Neutrophil (primary cell): ENCODE data around the gene SATB1.

ENCODE experiments used
- H3K27ac ChIP-seq: fragments of 200-600 bp; sonication (generic); 2 replicates; pipeline ENCODE4 v1.5.1; 2016; ENCODE audit warnings: mild to moderate bottlenecking, moderate library complexity
- H3K27me3 ChIP-seq: fragments of 200-600 bp; sonication (generic); 2 replicates; pipeline ENCODE4 v1.6.0; 2016; ENCODE audit warnings: mild to moderate bottlenecking
- H3K36me3 ChIP-seq: fragments of 200-600 bp; sonication (generic); 2 replicates; pipeline ENCODE4 v1.5.1; 2017
- H3K4me1 ChIP-seq, 2 experiments: fragments of 200-600 bp in 1 of 2; sonication (generic) in 1 of 2; 1 replicate in 1 of 2; 2 replicates in 1 of 2; pipeline versions ENCODE4 v1.5.1 to v1.6.1; 2013 to 2016; ENCODE audit warnings: low read depth in 1 of 2, low read length in 1 of 2, mild to moderate bottlenecking in 1 of 2, moderate library complexity in 1 of 2; ENCODE audit not compliant: control insufficient read depth in 1 of 2, insufficient read depth in 1 of 2
- H3K4me3 ChIP-seq, 2 experiments: fragments of 200-600 bp in 1 of 2; sonication (generic) in 1 of 2; 1 replicate in 1 of 2; 2 replicates in 1 of 2; pipeline ENCODE4 v1.5.1; 2013 to 2016; ENCODE audit warnings: low read depth in 1 of 2, low read length in 1 of 2, mild to moderate bottlenecking in 1 of 2, moderate library complexity in 1 of 2
- H3K9me3 ChIP-seq: fragments of 200-600 bp; sonication (generic); 2 replicates; pipeline ENCODE4 v1.5.1; 2016
- CTCF ChIP-seq: fragments of 200-600 bp; sonication (generic); IDR thresholded peaks from 2 replicates; pipeline ENCODE4 v1.5.1; 2016; ENCODE audit warnings: antibody characterized with exemption

Gene SATB1

DNA sequence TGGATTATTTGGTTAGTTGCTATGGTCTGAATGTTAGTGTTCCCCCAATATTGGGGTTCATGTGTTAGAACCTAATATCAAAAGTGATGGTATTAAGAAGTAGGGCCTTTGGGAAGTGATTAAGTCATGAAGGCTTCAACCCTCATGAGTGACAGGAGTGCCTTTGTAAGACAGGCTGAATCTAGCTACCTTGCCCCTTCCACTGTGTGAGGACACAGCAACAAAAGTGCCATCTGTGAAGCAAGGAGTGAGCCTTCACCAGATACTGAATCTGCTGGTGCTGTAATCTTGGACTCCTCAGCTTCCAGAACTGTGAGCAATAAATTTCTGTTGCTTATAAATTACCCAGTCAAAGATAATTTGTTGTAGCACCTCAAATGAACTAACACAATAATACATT is 22.6 kb upstream of the SATB1 start:
- H3K27me3 ChIP-seq, result peaks cover 16% of the 10 kb centered on the region
- no peak for TF ChIP-seq CTCF
- no peaks in the 10 kb centered on the region for H3K36me3 ChIP-seq
- H3K4me3 ChIP-seq, result no peak overlapping the region
- H3K27ac ChIP-seq, result no peak overlapping the region
- peaks cover 21 to 23% of the 10 kb centered on the region in 2 experiments for H3K4me1 ChIP-seq
- peaks cover 7% of the 10 kb centered on the region for H3K9me3 ChIP-seq

DNA sequence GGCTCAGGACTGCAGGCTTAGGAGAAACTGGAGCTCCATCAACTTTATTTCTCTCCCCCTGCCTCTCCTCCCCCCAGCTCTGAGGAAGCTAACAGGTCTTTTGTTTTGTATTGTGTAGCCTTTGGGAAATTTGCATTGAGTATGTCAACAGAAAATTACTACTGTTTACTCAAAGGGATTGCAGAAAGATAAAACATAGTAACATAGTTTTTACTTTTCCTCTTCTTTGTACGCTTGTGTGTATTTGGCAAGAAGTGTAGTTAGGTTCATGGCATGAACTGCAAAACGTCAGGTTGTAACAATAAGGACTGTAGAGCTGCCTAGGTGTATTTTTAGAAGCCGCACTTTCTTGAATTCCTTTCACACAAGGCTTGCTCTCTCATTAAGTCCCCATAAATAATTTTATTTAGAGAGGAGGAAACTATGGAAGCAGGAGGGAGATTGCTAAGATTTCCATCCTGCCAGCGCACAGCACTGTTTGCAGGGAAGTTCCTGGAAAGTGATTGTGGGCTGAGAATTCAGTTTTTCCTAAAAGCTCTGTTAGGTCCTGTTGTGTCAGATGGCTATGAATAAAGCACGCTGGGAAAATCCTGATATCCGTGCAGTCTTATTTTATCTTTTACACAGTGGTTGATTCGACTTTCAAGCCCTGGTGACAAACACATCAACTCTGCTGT is 21.1 kb upstream of the SATB1 start:
- Histone ChIP-seq H3K4me3 (peak overlapping the region in 1 of 2 experiments; percentile 45), H3K36me3 (no peaks in the 10 kb centered on the region), H3K9me3 (peaks cover 7% of the 10 kb centered on the region), H3K4me1 (peaks cover 21 to 23% of the 10 kb centered on the region in 2 experiments), H3K27me3 (peaks cover 16% of the 10 kb centered on the region), H3K27ac (peak overlapping the region; percentile 25)
- TF ChIP-seq CTCF, result no peak

DNA sequence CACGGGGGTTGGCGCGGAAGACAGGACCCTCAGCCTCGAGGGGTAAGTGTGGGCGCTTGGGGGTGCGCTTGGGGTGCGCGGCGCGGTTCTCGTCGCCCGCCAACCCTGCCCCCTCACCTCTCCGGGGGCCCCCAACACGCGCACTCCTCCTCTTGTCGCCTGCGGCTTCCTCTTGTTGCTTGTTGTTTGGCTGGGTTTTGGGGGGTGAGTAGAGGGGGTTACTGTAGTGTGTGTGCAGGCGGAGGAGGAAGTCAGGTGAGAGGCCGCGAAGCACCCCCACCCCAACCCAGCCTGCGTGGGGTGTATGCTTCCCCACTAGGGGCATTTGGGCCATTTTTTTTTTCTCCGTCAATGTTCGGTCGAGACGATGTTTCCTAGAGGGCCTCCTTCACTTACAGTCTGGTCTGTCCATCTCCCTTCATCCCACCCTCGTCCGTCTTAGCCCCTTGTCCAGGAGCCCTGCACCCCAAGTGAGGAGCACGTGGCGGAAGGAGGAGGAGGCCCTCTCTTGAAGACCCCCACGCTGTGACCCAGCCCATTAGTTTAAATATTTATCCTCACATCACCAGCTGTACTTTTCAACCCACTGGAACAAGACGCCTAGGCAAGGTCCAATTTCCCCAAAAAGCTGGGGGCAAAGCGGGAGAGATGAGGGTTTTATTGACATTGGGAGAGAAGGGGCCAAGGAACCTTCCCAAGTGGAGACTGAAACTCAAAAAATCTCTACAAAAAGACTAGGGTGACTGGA is 20.4 kb upstream of the SATB1 start:
- H3K4me3 ChIP-seq, result peak overlapping the region; percentile 45 to 62
- peaks cover 7% of the 10 kb centered on the region for H3K9me3 ChIP-seq
- no peak for TF ChIP-seq CTCF
- H3K27me3 ChIP-seq, result peaks cover 16% of the 10 kb centered on the region
- peaks cover 21 to 27% of the 10 kb centered on the region in 2 experiments for H3K4me1 ChIP-seq
- peak overlapping the region; percentile 59 for H3K27ac ChIP-seq
- H3K36me3 ChIP-seq, result no peaks in the 10 kb centered on the region

DNA sequence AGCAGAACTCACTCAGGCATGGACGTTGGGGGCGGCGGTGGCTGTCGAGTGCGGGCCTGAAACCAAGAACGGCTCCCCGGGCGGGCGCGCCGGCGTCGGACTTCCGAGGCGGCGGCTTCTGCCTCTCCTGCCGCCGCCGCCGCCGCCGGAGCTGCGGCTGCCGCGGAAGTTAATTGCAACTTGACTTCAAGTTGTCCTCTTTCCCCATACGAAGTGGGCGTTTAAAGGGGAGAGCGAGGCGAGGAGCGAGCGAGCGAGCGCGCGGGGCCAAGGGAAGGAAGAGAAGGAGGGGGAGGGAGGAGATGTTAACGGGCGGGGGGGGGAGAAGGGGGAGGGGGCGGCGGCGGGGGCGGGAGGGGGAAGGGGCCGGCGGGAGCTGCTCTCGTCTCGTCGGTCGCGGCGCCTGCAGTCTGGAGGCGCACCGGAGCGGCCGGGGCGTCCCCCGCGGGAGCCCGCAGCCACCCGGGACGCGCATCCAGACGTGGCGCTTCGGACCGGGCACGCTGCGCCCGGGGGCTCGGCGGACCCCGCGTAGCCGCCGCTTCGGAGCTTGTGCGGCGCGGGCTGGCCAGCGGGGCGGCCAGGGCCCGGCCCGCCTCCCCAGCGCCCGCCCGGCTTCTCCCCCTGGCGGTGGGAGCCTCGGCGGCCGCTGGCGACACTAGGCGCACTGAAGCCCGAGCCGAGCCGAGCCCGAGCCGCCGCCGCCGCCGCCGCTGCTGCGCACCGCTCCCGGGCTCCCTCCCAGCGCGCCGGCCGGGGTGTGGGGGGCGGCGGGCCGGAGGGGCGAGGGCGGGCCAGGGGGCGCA is 19.7 kb upstream of the SATB1 start:
- Histone ChIP-seq H3K4me1 (peaks cover 21 to 31% of the 10 kb centered on the region in 2 experiments), H3K4me3 (peak overlapping the region; percentile 70 to 76), H3K27ac (peak overlapping the region; percentile 59), H3K36me3 (no peaks in the 10 kb centered on the region), H3K27me3 (peaks cover 16% of the 10 kb centered on the region), H3K9me3 (peaks cover 7% of the 10 kb centered on the region)
- TF ChIP-seq CTCF, result peak; percentile 8
